Loucy (cell line): ENCODE measurements around the gene DAB1.

Experiments used
- EZH2phosphoT487 ChIP-seq: fragments of 200-600 bp; IDR thresholded peaks from 2 replicates; pipeline ENCODE4 v1.6.1; 2018; ENCODE audit warnings: antibody characterized with exemption, mild to moderate bottlenecking, moderate library complexity, borderline replicate concordance
- TF ChIP-seq, protein P1 (sequence below): fragments of 200-600 bp; sonication (generic); conservative IDR thresholded peaks from 2 replicates; pipeline ENCODE4 v1.5.1; 2014; ENCODE audit warnings: mild to moderate bottlenecking, antibody characterized with exemption, low read length

DNA sequence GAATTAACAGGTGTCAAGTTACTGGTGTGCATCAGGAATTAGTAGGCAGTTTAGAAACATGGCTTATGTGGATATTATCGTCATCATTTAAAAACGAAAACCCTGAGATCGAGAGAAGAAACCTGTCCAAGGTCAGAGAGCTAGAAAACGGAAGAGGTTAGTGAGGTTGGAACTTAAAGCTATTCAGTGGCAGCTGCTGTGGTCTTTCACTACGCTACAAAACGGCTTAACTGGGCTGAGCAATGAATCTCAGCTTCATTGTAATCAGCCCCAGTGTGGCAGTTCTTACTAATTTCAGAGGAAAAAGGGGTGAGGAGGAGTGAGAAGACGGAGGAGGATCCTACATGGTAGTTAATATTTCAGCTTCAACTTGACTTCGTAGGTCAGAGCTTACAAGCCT is 77.9 kb downstream of the DAB1 start:
- no peak for TF ChIP-seq EZH2phosphoT487
- TF ChIP-seq, protein P1, sequence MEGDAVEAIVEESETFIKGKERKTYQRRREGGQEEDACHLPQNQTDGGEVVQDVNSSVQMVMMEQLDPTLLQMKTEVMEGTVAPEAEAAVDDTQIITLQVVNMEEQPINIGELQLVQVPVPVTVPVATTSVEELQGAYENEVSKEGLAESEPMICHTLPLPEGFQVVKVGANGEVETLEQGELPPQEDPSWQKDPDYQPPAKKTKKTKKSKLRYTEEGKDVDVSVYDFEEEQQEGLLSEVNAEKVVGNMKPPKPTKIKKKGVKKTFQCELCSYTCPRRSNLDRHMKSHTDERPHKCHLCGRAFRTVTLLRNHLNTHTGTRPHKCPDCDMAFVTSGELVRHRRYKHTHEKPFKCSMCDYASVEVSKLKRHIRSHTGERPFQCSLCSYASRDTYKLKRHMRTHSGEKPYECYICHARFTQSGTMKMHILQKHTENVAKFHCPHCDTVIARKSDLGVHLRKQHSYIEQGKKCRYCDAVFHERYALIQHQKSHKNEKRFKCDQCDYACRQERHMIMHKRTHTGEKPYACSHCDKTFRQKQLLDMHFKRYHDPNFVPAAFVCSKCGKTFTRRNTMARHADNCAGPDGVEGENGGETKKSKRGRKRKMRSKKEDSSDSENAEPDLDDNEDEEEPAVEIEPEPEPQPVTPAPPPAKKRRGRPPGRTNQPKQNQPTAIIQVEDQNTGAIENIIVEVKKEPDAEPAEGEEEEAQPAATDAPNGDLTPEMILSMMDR, result no peak
